Measurements from ENCODE around the gene TRAF7. TPM values are rescaled to one million over a fixed set of nuclear protein-coding genes. Genes with fewer than 3 reads are reported as not detected.

The TRAF7 gene
- total RNA-seq, 2 experiments from 2014 or later: 74.8 to 80.2 TPM

- ATAC-seq (no peak), DNase-seq (no peak)
- Mint-ChIP-seq H3K9me3 (no peaks in the 10 kb centered on the region), H3K4me3 (peak overlapping the region; percentile 88), H3K27me3 (no peaks in the 10 kb centered on the region), H3K27ac (peak overlapping the region; percentile 87), H3K4me1 (ENCODE audit: low read depth) (peaks cover 20% of the 10 kb centered on the region), H3K36me3 (ENCODE audit: low read depth) (peaks cover 31% of the 10 kb centered on the region)
- POLR2A ChIA-PET: interaction anchor here (0.6 to 10.2 kb wide), 8 partner anchors 10 to 242 kb away, joined by 3 to 95 read pairs (median 6); partner anchors contain the start of genes CASKIN1, E4F1, ECI1 and RPS2
- CTCF ChIA-PET: interaction anchor here (1.3 to 1.8 kb wide), 3 partner anchors 7 to 184 kb away, joined by 4 to 5 read pairs (median 4); partner anchors contain the start of gene PGP
- TF ChIP-seq CTCF (IDR thresholded peaks at IDR 0.05): no peak
- intact Hi-C loops (cut with micrococcal nuclease): no loop called here
Measured at GRCh38 chr16:2206780-2207433, 51.3 kb downstream of the TRAF7 start.

DNA sequence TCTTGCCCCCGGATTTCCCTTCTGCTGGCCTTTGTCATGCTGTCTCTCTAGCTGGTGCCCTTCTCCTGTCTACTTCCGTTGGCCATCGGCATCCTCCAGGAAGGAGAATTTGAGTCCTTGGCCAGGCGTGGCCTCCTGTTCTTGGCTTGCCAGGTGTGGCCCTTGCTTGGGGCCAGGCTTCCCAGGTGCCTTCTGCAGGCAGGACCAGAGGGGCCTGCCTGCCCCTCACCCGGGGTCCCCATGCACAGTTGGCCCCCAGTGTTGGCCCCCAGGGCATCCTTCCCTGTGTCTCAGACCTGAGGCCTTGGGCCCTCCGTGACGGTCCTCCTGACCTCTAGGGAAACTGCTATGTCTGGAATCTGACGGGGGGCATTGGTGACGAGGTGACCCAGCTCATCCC, 52.3 kb downstream of the TRAF7 start:
- ATAC-seq (no peak), DNase-seq (no peak)
- ChIA-PET CTCF (no interaction called here), POLR2A (interaction anchor here (1.3 to 10.2 kb wide), 3 partner anchors 44 to 243 kb away, joined by 3 to 95 read pairs (median 7); partner anchors contain the start of genes ECI1, RPS2 and TRAF7)
- intact Hi-C loops (cut with micrococcal nuclease): no loop called here
- Mint-ChIP-seq H3K27ac (peak overlapping the region; percentile 57), H3K4me3 (peak overlapping the region; percentile 88), H3K4me1 (ENCODE audit: low read depth) (peaks cover 26% of the 10 kb centered on the region), H3K9me3 (no peaks in the 10 kb centered on the region), H3K27me3 (no peaks in the 10 kb centered on the region), H3K36me3 (ENCODE audit: low read depth) (peaks cover 38% of the 10 kb centered on the region)
- no peak for TF ChIP-seq CTCF (IDR thresholded peaks at IDR 0.05)

DNA sequence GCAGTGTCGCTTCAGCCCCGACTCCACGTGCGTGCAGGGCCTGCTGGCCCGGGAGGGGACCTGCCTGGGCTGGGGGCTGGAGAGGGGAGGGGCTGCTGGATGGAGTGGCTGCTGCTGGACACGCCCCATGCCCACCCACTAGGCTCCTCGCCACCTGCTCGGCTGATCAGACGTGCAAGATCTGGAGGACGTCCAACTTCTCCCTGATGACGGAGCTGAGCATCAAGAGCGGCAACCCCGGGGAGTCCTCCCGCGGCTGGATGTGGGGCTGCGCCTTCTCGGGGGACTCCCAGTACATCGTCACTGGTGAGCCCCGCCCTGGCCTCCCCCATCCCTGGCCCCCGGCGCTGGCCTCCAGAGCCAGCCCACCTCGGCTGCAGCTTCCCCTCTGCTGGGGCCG, 52.7 kb downstream of the TRAF7 start:
- no peak overlapping the region for H3K4me3 Mint-ChIP-seq
- ATAC-seq: no peak
- DNase-seq: no peak
- CTCF ChIA-PET: no interaction called here
- intact Hi-C loops (cut with micrococcal nuclease): no loop called here
- H3K27me3 Mint-ChIP-seq: no peaks in the 10 kb centered on the region
- H3K36me3 Mint-ChIP-seq (ENCODE audit: low read depth): peaks cover 40% of the 10 kb centered on the region
- TF ChIP-seq CTCF (IDR thresholded peaks at IDR 0.05): no peak
- no peak overlapping the region for H3K27ac Mint-ChIP-seq
- H3K4me1 Mint-ChIP-seq (ENCODE audit: low read depth): peaks cover 31% of the 10 kb centered on the region
- H3K9me3 Mint-ChIP-seq: no peaks in the 10 kb centered on the region
- POLR2A ChIA-PET: interaction anchor here (2.4 to 10.2 kb wide), 2 partner anchors 43 to 53 kb away, joined by 7 to 95 read pairs; partner anchors contain the start of genes ECI1 and TRAF7

GRCh38 chr16:2208772-2209171, 53.2 kb downstream of the TRAF7 start:
- Mint-ChIP-seq H3K27me3 (no peaks in the 10 kb centered on the region), H3K27ac (no peak overlapping the region), H3K4me1 (ENCODE audit: low read depth) (peaks cover 33% of the 10 kb centered on the region), H3K9me3 (no peaks in the 10 kb centered on the region), H3K4me3 (no peak overlapping the region), H3K36me3 (ENCODE audit: low read depth) (peaks cover 45% of the 10 kb centered on the region)
- ATAC-seq (no peak), DNase-seq (no peak)
- TF ChIP-seq CTCF (IDR thresholded peaks at IDR 0.05): no peak
- intact Hi-C loops (cut with micrococcal nuclease): no loop called here
- POLR2A ChIA-PET: interaction anchor here (10.2 kb wide), 1 partner anchor 54 kb away, joined by 95 read pairs; the partner anchor contains the start of gene TRAF7
- CTCF ChIA-PET: no interaction called here
